SK-N-SH treated with all-trans-retinoic acid at 6 μM for 48 hours (cell line): Measurements from ENCODE around the gene FGF19.

Experiments used
- ARNTL ChIP-seq: fragments of 450-650 bp; formaldehyde crosslinking; IDR thresholded peaks from 2 replicates; pipeline ENCODE4 v1.5.0; 2020; ENCODE audit warnings: low read depth, mild to moderate bottlenecking, moderate library complexity, borderline replicate concordance
- CSDC2 ChIP-seq: fragments of 250-450 bp; sonication (Bioruptor Pico); IDR thresholded peaks from 2 replicates; pipeline ENCODE4 v1.5.0; 2020; ENCODE audit warnings: mild to moderate bottlenecking, moderate library complexity
- ESRRG ChIP-seq: fragments of 250-450 bp; sonication (Bioruptor Pico); IDR thresholded peaks from 2 replicates; pipeline ENCODE4 v1.6.1; 2021; ENCODE audit warnings: mild to moderate bottlenecking
- PPARA ChIP-seq: fragments of 250-450 bp; sonication (Bioruptor Pico); IDR thresholded peaks from 2 replicates; pipeline ENCODE4 v1.5.0; 2020; ENCODE audit warnings: mild to moderate bottlenecking, borderline replicate concordance
- RARB ChIP-seq: fragments of 250-450 bp; sonication (Bioruptor Pico); IDR thresholded peaks from 2 replicates; pipeline ENCODE4 v1.8.0; 2021; ENCODE audit warnings: mild to moderate bottlenecking, moderate library complexity
- TOX ChIP-seq: fragments of 250-450 bp; sonication (Bioruptor Pico); IDR thresholded peaks from 2 replicates; pipeline ENCODE4 v1.8.0; 2021; ENCODE audit warnings: mild to moderate bottlenecking, moderate library complexity, borderline replicate concordance
- ZC3H10 ChIP-seq: fragments of 250-450 bp; sonication (Bioruptor Pico); IDR thresholded peaks from 2 replicates; pipeline ENCODE4 v1.5.1; 2021; ENCODE audit warnings: mild to moderate bottlenecking, moderate library complexity
- ZFP3 ChIP-seq: fragments of 250-450 bp; sonication (Bioruptor Pico); IDR thresholded peaks from 2 replicates; pipeline ENCODE4 v1.5.0; 2020; ENCODE audit warnings: mild to moderate bottlenecking, moderate library complexity
- ZFP30 ChIP-seq: fragments of 450-650 bp; formaldehyde crosslinking; IDR thresholded peaks from 2 replicates; pipeline ENCODE4 v1.5.0; 2022; ENCODE audit warnings: mild to moderate bottlenecking, moderate library complexity
- ZNF70 ChIP-seq: fragments of 450-650 bp; formaldehyde crosslinking; IDR thresholded peaks from 2 replicates; pipeline ENCODE4 v1.5.0; 2020; ENCODE audit warnings: mild to moderate bottlenecking, moderate library complexity
- ZNF8 ChIP-seq: fragments of 450-650 bp; formaldehyde crosslinking; IDR thresholded peaks from 2 replicates; pipeline ENCODE4 v1.5.0; 2020; ENCODE audit warnings: mild to moderate bottlenecking, moderate library complexity
- TF ChIP-seq, protein P1 (sequence below): fragments of 250-450 bp; sonication (Bioruptor Pico); IDR thresholded peaks from 2 replicates; pipeline ENCODE4 v1.5.1; 2020; ENCODE audit warnings: low read depth, mild to moderate bottlenecking, moderate library complexity
- TF ChIP-seq, protein P2 (sequence below): fragments of 250-450 bp; sonication (Bioruptor Pico); IDR thresholded peaks from 2 replicates; pipeline ENCODE4 v1.8.0; 2020; ENCODE audit warnings: mild to moderate bottlenecking, moderate library complexity, borderline replicate concordance

DNA sequence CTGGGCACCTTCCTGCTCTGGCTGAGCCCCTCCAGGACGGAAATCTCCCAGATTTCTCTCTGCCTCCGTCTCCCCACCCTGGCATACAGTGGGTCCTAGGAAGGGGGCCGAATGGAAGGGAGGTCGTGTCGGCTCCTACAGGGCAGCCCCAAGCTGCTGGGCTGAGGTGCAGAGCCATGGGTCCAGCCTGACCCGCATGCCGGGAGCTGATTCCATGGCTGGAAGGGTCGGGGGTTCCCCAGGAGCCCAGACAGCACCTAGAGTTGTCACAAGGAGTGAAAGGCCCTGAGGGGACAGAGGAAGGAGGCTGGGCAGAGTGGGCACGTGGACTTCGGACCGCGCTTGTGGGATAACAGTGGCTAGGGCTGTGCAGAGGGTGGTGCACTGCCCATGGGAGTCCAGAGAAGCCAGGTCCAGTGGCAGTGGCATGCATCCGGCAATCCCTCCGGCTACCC, 46.3 kb downstream of the FGF19 start:
- TF ChIP-seq, protein P1, sequence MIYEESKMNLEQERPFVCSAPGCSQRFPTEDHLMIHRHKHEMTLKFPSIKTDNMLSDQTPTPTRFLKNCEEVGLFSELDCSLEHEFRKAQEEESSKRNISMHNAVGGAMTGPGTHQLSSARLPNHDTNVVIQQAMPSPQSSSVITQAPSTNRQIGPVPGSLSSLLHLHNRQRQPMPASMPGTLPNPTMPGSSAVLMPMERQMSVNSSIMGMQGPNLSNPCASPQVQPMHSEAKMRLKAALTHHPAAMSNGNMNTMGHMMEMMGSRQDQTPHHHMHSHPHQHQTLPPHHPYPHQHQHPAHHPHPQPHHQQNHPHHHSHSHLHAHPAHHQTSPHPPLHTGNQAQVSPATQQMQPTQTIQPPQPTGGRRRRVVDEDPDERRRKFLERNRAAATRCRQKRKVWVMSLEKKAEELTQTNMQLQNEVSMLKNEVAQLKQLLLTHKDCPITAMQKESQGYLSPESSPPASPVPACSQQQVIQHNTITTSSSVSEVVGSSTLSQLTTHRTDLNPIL (CRISPR knock-in tag) = no peak
- no peak for TF ChIP-seq ZC3H10 (CRISPR knock-in tag)
- no peak for TF ChIP-seq TOX
- TF ChIP-seq ESRRG (CRISPR knock-in tag) = no peak
- TF ChIP-seq ARNTL (CRISPR knock-in tag) = no peak
- no peak for TF ChIP-seq CSDC2 (CRISPR knock-in tag)
- no peak for TF ChIP-seq ZNF70
- TF ChIP-seq ZFP30 (CRISPR knock-in tag) = no peak
- TF ChIP-seq PPARA (CRISPR knock-in tag) = no peak
- no peak for TF ChIP-seq ZFP3 (CRISPR knock-in tag)
- TF ChIP-seq, protein P2, sequence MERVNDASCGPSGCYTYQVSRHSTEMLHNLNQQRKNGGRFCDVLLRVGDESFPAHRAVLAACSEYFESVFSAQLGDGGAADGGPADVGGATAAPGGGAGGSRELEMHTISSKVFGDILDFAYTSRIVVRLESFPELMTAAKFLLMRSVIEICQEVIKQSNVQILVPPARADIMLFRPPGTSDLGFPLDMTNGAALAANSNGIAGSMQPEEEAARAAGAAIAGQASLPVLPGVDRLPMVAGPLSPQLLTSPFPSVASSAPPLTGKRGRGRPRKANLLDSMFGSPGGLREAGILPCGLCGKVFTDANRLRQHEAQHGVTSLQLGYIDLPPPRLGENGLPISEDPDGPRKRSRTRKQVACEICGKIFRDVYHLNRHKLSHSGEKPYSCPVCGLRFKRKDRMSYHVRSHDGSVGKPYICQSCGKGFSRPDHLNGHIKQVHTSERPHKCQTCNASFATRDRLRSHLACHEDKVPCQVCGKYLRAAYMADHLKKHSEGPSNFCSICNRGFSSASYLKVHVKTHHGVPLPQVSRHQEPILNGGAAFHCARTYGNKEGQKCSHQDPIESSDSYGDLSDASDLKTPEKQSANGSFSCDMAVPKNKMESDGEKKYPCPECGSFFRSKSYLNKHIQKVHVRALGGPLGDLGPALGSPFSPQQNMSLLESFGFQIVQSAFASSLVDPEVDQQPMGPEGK = no peak
- no peak for TF ChIP-seq RARB (CRISPR knock-in tag)
- no peak for TF ChIP-seq ZNF8 (CRISPR knock-in tag)
